ENCODE results near the gene SOX5.

GRCh38 chr12:23731493-23731892, 218.0 kb downstream of the SOX5 start:
- TF ChIP-seq CTCF (IDR thresholded peaks at IDR 0.05 in 4 of 5, conservative IDR thresholded peaks at IDR 0.05 in 1 of 5) (no peak), POLR2A (IDR thresholded peaks at IDR 0.05) (no peak)

Measured in gastrocnemius medialis (tissue), 4 donors.